Measurements from ENCODE around the gene FMNL3. TPM values are rescaled to one million over a fixed set of nuclear protein-coding genes. Genes with fewer than 3 reads are reported as not detected.

The FMNL3 gene
- total and polyA plus RNA-seq, 2 of the 8 experiments (the other 6 are each of a cell fraction or from before 2014, with no cell fraction given), result 8.6 to 29.0 TPM

DNA sequence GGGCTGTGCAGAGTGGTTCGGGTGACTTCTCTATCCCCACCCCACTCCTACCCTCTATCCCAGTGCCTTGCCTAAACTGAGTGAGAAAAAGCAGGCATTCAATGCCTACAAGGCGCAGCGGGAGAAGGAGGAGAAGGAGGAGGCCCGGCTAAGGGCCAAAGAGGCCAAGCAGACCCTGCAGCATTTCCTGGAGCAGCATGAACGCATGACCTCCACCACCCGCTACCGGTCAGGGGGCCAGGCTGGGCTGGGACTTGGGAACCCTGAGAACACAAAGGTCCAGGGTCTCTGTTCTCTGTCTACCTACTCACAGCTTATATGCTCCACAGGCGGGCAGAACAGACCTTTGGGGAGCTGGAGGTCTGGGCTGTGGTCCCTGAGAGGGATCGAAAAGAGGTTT lies 72.2 kb downstream of the FMNL3 start (continued):
- TF ChIP-seq YY1 (IDR thresholded peaks at IDR 0.05; ENCODE audit: low read depth, low read length), result no peak

Measured in H1 (cell line).